SIG-M5 (cell line): ENCODE results near the gene NDFIP1.
"Not testable (repeated sequence)": the region's sequence is repeated elsewhere in the genome, so short reads cannot be mapped to it uniquely, and the experiment has no call there.

Source experiments
- DNase-seq: peaks from one replicate; lab custom pipeline; 2025; lab: John Stamatoyannopoulos, UW

Gene NDFIP1

DNA sequence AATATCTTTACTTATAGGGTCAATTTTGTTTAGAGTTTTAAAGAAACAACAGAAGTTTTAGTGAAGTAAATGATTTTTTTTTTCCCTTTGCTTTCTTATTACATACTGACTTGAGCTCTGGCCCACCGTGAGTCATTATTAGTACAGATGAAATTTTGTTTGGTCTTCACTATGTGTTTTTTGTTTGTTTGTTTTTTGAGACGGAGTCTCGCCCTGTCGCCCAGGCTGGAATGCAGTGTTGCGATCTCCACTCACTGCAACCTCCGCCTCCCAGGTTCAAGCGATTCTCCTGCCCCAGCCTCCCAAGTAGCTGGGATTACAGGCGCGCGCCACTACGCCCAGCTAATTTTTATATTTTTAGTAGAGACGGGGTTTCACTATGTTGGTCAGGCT lies 45.9 kb downstream of the NDFIP1 start:
- DNase-seq, result not testable (repeated sequence)

DNA sequence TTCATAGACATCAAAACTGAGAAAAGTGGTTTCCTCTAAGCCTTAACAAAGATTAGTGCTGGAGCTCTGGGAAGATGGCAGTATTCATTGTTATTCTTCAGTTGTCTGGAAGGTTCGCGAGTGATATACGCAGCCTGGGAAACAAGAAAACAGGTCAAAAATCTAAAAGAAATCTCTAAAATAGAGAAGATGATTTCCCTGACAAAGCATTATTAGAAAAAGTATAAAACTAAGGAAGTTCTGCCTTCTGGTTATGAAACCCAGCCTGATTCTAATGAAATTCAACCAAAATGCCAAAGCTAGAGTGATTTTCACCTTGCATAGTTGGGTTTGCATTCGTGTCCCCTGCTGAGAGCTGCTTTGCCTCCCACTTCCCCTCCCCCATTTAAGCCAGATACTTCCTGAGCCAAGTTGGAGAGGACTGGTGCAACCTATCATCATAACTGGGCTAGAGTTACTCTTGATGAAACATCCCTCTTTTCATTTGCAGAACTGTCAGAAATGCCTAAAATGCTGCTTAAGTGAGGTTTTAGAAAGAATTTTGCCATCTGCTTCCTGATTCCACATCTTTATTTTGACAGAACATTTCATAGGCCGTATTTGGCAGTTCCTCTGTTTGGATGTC lies 48.4 kb downstream of the NDFIP1 start:
- no peak for DNase-seq

DNA sequence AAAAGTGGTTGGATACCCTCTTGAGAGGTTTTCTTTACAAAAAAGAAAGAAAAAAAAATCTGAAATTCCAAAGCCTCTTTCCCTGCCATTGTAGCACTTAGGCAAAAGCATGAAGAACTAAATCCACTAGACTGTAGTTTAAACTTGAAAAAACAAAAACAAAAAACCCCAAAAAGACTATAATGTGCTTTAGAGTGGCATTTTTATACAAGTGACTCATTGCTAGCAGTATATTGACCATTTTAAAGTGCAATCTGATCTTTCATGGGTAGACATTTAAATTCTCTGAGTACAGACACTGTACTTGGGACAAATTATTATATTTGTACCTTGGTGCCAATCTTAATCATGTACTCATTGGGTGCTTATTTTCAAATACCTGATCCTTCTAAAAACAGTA lies 50.8 kb downstream of the NDFIP1 start:
- no peak for DNase-seq

DNA sequence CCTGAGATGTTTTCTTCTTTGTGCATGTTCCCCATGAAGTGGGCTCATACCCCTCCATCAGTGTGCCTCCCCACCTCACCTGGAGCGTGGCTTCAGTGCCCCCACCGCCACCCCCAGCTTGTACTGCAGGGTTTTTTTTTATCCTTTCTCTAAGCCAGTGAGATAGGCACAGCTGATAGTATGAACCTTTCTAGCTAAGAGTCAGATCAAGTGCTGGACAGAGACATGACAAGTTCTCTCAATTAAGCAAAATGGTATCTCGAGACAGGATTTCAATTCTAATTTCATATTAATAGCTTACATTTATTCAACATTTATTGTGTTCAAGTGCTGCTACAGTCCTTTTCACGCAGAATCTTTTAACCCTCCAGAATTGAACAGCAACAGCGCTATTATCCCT lies 55.7 kb downstream of the NDFIP1 start:
- DNase-seq, result no peak

DNA sequence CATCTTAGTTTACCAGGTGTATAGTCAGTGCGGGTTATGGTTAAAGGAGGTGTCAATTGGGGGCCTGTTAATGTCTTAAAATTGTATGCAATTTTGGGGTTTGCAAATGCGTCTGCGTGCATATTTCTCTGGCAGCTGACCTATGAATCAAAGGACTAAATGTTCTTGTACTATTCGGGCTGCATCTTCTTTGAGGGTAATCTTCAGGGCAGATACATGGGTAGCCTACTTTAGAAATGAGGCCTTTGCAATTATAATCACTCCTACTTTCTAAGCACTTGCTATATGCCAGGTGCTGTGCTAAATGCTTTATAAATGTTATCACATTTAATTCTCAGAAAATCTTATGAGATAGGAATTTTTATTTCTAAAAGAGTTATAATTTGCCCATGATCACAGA lies 58.2 kb downstream of the NDFIP1 start:
- DNase-seq, result no peak

DNA sequence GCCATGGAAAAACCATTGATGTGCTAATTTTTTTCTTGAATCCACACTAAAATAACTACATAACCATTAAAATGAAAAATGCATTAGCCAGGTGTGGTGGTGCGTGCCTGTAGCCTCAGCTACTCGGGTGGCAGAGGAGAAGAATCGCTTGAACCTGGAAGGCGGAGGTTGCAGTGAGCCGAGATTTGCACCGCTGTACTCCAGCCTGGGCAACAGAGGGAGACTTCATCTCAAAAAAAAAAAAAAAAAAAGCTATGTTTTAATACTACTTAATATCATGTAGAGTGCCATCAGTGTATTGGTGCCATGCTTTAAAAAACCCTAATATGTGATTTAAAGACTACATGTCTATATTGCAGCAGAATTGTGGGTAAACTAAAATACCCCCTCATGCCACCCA lies 58.9 kb downstream of the NDFIP1 start:
- no peak for DNase-seq

DNA sequence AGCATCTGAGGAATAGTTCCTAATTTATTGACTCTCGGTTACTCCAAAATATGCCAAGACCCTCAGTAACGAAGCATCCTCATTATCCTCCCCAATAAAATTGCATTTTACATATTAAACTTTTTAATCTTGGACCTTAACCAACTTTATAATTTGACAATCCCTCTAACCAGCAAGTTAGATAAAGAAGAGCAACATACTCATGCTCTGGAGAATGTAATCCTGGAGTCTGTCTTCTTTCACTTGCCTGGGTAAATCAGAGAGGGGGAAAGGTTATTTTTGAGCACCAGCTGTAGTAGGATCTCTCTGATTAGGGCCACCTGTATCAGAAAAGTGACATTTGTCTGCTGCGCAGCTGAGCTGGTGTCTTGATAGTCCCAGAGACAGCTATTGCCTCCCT lies 59.8 kb downstream of the NDFIP1 start:
- DNase-seq, result no peak

DNA sequence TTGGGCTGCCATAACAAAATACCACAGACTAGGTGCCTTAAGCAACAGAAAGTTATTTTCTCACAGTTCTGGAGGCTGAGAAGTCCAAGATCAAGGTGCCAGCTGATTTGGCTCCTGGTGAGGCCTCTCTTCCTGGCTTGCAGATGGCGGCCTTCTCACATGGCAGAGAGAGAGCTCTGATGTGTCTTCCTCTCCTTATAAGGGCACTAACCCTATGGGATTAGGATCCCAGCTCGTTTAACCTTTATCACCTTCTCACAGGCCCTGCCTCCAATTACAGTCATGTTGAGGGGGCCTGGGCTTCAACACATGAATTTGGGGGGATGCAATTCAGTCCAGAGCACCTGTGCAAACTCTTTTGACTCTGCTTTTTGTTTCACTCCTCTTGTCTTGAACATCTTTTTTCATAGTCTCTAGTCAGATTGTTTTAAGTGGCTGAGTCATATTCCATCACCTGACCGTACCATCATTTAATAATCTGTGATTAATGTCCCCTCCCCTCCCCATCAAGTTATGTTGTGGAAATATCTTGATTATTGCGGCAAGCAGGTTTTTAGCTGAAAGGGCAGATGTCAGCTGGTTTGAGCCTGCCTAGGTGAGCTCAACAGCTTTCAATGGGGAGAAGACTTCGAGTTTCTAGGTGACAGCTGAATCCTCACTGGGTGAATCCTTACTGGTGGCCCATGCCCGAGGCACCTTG lies 61.8 kb downstream of the NDFIP1 start:
- DNase-seq, result no peak

DNA sequence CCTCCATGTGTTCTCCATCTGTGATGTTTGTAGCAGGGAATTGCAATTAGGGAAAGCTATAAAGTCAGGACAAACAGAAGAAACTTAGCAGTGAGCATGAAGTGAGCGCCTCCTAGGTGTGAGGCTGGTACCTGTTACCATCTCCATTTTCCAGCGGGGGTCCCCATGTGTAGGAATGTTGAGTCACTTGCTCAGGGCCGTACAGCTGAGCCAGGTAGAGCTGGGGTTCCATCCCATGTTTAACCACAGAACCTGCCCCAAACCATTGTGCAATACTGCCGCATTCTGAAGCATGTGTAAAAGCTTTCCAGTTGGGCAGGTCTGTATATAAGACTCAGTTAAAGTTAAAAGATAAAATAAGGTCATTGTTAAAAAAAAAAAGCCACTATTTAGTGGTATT lies 62.7 kb downstream of the NDFIP1 start:
- no peak for DNase-seq

DNA sequence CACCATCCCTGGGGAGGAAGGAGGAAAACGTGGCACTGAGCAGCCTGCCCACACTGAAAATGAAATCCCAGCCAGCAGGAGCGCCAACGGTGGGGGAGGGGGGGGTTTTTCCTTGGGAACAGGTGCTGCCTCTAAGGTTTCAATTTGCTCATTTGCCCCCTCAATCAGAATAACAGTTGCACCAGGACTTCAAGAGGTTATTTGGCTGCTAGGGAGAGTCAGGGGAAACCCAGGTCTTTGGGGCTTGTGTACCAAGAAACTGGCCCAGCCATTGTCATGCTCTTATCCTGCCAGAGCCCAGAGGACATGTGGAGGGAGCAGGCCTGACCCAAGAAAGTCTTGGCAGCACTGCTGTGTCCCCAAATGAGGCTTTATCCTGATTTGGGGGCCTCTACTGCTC lies 66.5 kb downstream of the NDFIP1 start:
- DNase-seq, result no peak

DNA sequence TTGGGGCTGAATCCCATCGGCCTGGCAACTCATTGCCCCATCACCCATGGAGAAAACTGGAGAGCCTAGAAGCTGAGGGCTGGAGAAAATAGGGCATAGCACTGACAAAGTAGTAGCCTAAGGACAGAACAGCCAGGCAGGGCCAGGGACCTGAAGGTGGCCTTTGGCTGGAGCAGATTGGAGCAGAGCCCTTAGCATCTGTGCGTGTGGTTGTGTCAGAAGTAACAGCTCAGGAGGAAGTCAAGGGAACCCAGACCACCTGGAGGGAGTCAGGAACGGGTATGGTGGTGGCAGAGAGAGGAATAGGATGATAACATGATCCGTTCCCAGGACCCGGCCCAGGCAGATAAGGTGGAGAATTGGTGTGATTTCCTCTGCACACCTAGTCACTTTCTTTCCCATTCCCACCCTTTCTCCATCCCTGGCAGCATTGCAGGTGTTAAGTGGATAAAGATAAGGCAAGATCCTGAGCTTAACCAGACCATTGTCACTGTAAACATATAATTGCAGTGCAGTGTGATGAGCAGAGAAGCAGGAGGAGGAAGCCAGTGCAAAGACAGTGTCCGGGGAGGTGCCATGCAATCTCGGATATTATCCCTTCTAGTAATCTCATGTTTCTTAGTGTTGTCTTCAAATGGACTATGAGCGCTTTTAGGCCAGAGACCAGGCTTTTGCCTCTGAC lies 67.0 kb downstream of the NDFIP1 start:
- no peak for DNase-seq

DNA sequence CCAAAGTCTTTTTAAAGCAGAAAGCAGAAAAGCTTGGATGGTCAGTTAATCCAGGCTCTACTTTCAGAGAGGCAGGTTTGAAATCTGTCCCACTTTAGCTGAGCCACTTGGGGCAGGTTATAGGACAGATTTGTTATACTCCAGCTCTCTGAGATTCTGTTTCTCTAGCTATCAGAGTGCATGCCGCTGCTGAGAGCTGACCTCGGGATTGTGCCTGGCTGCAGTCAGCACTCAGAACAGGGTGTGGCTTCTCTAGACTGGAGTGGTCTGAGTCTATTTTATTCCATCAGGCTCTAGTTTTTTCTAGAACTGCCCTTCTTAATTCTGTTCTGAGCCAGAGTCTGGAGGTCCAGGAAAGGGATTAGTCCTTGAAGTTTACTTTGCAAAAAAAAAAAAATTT lies 67.7 kb downstream of the NDFIP1 start:
- DNase-seq, result no peak

DNA sequence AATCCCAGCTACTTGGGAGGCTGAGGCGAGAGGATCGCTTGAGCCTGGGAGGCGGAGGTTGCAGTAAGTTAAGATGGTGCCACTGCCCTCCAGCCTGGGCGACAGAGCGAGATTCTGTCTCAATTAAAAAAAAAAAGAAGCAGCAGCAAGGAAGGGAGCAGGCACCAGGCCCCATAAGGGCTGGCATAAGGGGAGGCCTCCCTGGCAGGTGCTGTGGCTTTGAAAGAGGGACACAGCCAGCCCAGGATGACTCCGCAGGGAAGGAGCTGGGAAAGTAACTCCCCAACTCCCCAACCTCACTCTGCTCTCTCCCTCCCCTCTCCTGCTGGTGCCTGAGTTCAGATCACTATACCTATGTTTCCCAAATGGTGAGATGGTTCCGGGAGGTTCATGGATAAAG lies 70.1 kb downstream of the NDFIP1 start:
- DNase-seq, result no peak

DNA sequence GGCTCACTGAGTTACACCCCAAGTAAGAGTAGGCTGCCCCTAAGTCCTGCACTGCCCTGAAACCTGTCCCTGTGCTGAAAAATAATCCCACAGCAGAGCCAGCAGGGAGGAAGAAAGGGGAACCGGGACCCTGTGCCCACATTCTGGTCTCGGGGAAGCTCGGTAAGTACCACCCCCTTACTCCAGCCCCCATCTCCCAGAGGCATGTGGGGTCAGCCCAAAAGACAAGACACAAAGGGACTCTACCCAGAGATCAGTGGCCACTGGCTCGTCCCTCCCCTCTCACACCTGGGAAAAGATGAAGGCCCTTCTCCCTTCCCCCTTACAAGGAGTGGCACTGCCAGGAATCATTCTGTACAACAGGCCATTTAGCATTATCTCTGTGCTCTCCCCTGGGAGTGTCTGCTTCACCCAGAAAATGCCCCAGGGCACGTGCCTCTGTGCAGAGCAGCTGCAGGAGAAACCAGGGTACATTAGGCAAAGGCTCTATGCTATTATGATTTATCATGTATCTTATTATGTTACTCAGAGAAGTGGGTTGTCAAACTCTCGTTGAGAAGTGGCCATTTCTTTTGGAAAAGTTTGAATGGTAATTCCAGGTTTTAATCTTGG lies 71.3 kb downstream of the NDFIP1 start:
- no peak for DNase-seq

DNA sequence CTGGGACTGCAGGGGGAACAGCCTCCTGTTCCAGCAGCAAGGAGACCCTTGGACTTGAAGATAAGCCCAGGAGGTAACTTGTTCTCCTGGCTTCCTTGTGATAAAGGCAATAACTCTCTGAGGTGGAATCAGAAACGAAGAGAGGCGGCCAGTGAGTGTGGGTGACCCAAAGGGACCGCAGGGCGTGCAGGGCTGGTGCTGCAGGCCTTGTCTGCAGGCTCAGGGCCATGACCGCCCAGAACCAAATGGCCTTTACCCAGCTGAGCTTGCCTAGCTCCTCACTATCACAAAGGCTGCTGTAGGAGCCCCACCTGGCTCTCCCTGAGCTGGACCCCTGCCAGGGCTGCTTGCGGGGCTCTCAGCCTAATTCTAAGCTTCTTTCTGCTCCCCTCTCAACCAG lies 72.5 kb downstream of the NDFIP1 start:
- no peak for DNase-seq

DNA sequence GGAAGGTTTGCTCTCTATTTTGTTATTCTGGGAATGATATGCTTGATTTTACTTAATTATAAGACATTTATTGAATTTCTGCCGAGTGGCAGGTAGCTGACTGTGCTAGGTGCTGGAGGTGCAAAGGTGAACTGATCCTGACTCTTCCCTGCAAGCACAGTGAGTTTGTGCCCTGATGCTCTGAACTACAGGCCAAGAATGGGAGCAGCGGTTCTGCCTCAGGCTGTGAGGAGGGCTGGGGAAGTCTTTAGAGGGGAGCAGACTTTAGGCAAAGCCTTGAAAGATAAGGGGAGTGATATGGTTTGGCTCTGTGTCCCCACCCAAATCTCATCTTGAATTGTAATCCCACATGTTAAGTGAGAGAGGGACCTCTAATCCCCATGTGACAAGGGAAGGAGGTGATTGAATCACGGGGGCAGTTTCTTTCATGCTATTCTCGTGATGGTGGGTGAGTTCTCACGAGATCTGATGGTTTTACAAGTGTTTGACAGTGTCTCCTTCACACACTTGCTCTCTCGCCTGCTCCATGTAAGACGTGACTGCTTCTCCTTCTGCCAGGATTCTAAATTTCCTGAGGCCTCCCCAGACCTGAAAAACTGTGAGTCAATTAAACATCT lies 73.1 kb downstream of the NDFIP1 start:
- DNase-seq, result no peak

DNA sequence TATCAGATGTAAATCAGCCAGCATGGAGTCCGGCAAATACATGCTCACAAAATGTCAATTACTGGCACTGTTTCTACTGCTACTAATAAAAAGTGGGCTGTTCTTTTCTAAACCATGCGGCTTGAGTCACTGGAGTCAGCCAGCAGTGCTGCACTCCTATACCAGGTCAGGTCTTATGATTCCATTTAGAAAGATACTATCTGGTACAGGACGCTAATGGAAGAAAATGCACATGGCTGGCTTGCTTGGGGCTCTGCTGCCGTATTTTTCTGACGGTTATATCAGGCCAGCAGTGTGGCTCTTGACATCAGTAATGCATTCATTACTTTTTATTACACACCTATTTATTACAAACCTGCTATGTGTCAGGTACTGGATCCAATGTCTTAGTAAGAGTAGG lies 74.3 kb downstream of the NDFIP1 start:
- no peak for DNase-seq

DNA sequence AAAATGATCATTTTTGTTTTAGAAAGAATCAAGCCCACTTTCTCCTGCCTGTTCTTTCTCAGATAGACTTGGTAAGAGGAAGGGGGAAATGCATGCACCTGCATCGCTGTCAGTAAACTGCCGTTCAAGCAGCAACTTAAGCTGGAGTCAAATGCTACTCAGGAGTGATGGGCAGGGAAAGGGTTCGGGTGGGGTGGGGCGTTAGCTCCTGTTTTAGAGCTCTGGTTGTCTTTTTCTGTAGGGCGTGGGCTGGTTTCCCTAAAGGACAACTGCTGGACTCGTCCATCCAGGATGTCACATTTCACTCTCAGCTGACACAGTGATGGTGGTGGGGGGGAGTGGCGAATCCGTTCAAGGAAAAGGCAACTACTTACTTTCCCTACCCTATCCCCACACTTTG lies 75.0 kb downstream of the NDFIP1 start:
- no peak for DNase-seq

DNA sequence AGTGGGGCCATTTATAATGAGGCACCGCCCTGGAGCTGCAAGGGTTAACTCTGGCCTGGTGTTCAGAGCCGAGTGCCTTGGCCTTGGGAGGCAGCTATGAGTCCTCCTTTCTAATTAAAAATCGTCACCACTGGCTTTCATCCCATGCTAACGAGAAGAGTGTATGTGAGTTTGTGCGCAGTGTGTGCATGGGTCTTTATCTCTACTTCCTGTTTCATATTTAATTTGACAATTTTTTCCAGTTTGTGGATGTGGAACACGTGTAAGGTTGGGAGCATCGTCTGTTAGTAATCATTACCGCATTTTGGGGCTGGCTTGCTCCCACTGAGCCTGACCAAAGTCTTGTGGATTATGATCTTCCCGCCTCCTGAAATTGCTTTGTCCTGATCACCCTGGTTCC lies 76.4 kb downstream of the NDFIP1 start:
- DNase-seq, result no peak

DNA sequence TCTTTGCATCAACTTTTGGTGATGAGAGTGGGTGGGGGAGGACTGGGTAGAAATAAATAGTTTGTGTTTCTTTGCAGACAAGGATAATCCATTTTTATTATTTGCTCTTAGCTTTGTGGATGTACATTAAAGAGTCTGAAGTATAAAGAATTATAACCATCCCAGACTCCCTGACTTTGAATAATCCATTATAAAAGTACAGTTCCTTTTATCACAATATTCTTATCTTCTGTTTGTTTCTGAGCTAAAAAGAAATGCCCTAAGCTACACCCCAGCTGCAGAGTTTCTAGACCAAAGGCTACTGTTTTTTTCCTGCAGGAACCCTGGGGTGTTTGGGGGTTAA lies 77.9 kb downstream of the NDFIP1 start:
- no peak for DNase-seq

DNA sequence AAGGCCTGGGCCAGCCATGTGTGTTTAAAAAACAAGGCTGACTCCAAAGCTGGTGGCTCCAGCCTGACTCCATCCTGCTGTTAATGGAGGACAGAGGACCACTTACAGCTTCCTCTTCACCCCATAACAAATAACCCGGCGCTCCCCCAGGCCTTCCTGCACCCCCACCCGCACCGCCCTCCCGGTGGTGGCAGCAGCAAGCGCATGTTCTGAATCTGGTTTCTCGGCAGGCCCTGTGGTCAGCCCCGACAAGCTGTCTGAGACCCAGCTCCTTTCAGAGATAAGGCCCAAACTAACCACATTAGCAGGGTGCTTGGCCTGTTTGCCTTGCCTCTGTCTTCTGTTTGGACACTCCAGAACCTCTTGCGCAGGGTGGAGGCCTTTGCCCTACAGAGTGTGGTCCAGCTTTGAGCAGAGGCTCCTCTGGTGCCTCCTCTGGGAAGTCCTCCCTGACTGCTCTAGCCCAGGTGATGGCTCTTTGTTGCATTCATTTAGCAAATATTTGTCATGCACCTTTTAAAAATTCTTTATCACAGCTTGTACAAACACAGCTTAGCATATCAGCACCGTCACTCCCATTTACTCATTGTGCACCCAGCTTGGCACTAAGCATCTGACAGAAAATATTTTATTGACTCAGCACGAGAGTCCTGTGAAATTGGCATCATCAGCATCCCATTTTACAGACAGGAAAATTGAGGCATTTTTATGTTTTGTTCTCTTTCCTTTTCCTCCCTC lies 78.4 kb downstream of the NDFIP1 start:
- DNase-seq, result no peak

DNA sequence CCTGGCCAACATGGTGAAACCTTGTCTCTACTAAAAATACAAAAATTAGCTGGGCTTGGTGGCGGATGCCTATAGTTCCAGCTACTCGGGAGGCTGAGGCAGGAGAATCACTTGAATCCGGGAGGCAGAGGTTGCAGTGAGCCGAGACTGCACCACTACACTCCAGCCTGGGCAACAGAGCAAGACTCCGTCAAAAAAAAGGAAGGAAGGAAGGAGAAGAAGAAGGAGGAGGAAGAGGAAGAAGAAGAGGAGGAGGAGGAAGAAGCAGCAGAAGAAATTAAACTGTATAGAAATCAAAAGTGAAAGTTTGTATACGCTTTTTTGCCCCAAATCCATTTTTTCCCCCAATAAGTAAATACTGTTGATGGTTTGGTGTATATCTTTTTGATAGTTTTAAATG lies 80.1 kb downstream of the NDFIP1 start:
- not testable (repeated sequence) for DNase-seq
